Keratinocyte (primary cell): Measurements from ENCODE around the gene FRY. TPM values are rescaled to one million over a fixed set of nuclear protein-coding genes. Genes with fewer than 3 reads are reported as not detected.

Experiments used
- DNase-seq: peaks from one replicate; pipeline ENCODE4 v3.0.0-alpha.2; 2011; ENCODE audit warnings: low read depth, missing footprints, low spot score
- FAIRE-seq: peaks from 2 replicates; lab custom pipeline; 2011; peaks lifted over from hg19 to GRCh38; lab: Jason Lieb, UNC
- H2AFZ ChIP-seq: 2 replicates; pipeline ENCODE4 v1.6.0; 2012; ENCODE audit warnings: low read length, control low read depth, inconsistent platforms; ENCODE audit not compliant: control insufficient read depth
- H3K27ac ChIP-seq: 2 replicates; pipeline ENCODE4 v1.5.1; 2011; ENCODE audit warnings: low read length; ENCODE audit not compliant: control insufficient read depth, insufficient read depth
- H3K27me3 ChIP-seq: 3 replicates; pipeline ENCODE4 v1.6.0; 2011; ENCODE audit warnings: low read length; ENCODE audit not compliant: control insufficient read depth, insufficient read depth; ENCODE audit errors: extremely low read depth
- H3K36me3 ChIP-seq, 2 experiments: 2 replicates in 1 of 2; 3 replicates in 1 of 2; pipeline ENCODE4 v1.5.1; 2011; ENCODE audit warnings: low read length in 2 of 2, mild to moderate bottlenecking in 1 of 2; ENCODE audit not compliant: control insufficient read depth in 2 of 2, insufficient read depth in 2 of 2; ENCODE audit errors: extremely low read depth in 1 of 2
- H3K4me1 ChIP-seq: 3 replicates; pipeline ENCODE4 v1.5.1; 2011; ENCODE audit warnings: low read length; ENCODE audit not compliant: control insufficient read depth, insufficient read depth; ENCODE audit errors: extremely low read depth
- H3K4me2 ChIP-seq: 3 replicates; pipeline ENCODE4 v1.6.0; 2011; ENCODE audit warnings: low read depth, low read length; ENCODE audit not compliant: control insufficient read depth, insufficient read depth; ENCODE audit errors: extremely low read depth
- H3K4me3 ChIP-seq, 3 experiments: fragments of 200-600 bp in 1 of 3; sonication (generic) in 1 of 3; 2 replicates in 2 of 3; 3 replicates in 1 of 3; pipeline ENCODE4 v1.5.1; 2011 to 2016; ENCODE audit warnings: low read length in 3 of 3, mild to moderate bottlenecking in 3 of 3, control low read depth in 2 of 3, inconsistent platforms in 1 of 3, low read depth in 1 of 3, mixed read lengths in 1 of 3, mixed run types in 1 of 3, moderate library complexity in 1 of 3; ENCODE audit not compliant: control insufficient read depth in 2 of 3, insufficient read depth in 2 of 3; ENCODE audit errors: extremely low read depth in 1 of 3
- H3K79me2 ChIP-seq: 2 replicates; pipeline ENCODE4 v1.6.0; 2012; ENCODE audit warnings: low read length; ENCODE audit not compliant: control insufficient read depth, insufficient read depth
- H3K9ac ChIP-seq: 3 replicates; pipeline ENCODE4 v1.6.0; 2011; ENCODE audit warnings: low read length; ENCODE audit not compliant: control insufficient read depth, insufficient read depth; ENCODE audit errors: extremely low read depth
- H3K9me1 ChIP-seq: 3 replicates; pipeline ENCODE4 v1.6.0; 2011; ENCODE audit warnings: low read length; ENCODE audit not compliant: control insufficient read depth, insufficient read depth; ENCODE audit errors: extremely low read depth
- H3K9me3 ChIP-seq: 2 replicates; pipeline ENCODE4 v1.5.1; 2012; ENCODE audit warnings: low read depth, low read length; ENCODE audit not compliant: control insufficient read depth
- H4K20me1 ChIP-seq: 3 replicates; pipeline ENCODE4 v1.6.0; 2011; ENCODE audit warnings: low read length; ENCODE audit not compliant: control insufficient read depth, insufficient read depth; ENCODE audit errors: extremely low read depth
- EZH2 ChIP-seq: IDR thresholded peaks from one replicate; pipeline ENCODE4 v1.6.1; 2012; ENCODE audit warnings: inconsistent platforms, mild to moderate bottlenecking, low read length, moderate library complexity
- dilution Hi-C: fragments of 300-500 bp; cut with MboI; formaldehyde crosslinking; loops from one replicate; pipeline ENCODE4 v1.7.0; 2020; ENCODE audit warnings: low sequenced_read_pairs; ENCODE audit not compliant: extremely low pct_ligation_motif_present
- polyA plus RNA-seq, 5 experiments: library from polyadenylated mRNA; depleted of rRNA in 3 of 5; stranded (reverse) in 3 of 5; stranded (forward) in 1 of 5; unstranded in 1 of 5; fragments of >200 nt; gene quantifications; 1 replicate in 1 of 5; 2 replicates in 3 of 5; 3 replicates in 1 of 5; pipeline versions ENCODE4 v1.2.1 to v1.2.3, GENCODE V29; 2011 to 2012; ENCODE audit warnings: missing spikeins in 2 of 5, low read depth in 1 of 5, low replicate concordance in 1 of 5
- TF ChIP-seq, protein P1 (sequence below), 3 experiments: IDR thresholded peaks in 1 of 3; conservative IDR thresholded peaks in 1 of 3; optimal IDR thresholded peaks in 1 of 3; 2 replicates in 2 of 3; 3 replicates in 1 of 3; pipeline versions ENCODE3 to v1.5.1; 2011; ENCODE audit warnings: low read length in 3 of 3, mild to moderate bottlenecking in 3 of 3, moderate library complexity in 2 of 3, control low read depth in 1 of 3, inconsistent platforms in 1 of 3; ENCODE audit not compliant: insufficient read depth in 2 of 3; ENCODE audit errors: extremely low read depth in 1 of 3

The FRY gene
- polyA plus RNA-seq, 1 donor (not counting 4 experiments of a cell fraction or from before 2014, with no cell fraction given), result 0.80 TPM

DNA sequence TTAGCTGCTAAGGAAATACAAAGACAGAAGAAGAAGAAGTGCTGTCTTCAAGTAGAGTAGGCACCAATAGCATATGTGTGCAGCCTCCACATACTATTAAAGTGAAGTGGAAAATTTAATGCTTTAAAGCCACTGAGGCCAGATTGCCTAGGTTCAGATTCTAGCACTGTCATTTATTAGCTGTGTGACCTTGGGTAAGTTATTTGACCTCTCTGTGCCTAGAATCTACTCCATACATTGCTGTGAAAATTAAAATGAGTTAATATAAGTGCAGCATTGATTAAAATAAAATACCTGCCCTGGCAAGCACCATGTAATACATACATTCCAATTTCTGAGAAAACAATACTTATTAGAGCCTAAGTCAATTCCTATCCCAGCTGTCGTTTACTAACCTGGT lies 110.5 kb downstream of the FRY start:
- DNase-seq, result no peak
- Histone ChIP-seq H3K9me3 (no peaks in the 10 kb centered on the region), H3K4me3 (no peak overlapping the region), H3K27me3 (no peaks in the 10 kb centered on the region), H3K27ac (no peak overlapping the region), H3K4me1 (peaks cover 3% of the 10 kb centered on the region), H2AFZ (no peak overlapping the region), H3K36me3 (no peaks in the 10 kb centered on the region), H3K9ac (no peak overlapping the region), H4K20me1 (no peaks in the 10 kb centered on the region), H3K9me1 (no peaks in the 10 kb centered on the region), H3K79me2 (no peaks in the 10 kb centered on the region), H3K4me2 (no peak overlapping the region)
- dilution Hi-C loops, result no loop called here
- no peak for TF ChIP-seq EZH2
- TF ChIP-seq, protein P1, sequence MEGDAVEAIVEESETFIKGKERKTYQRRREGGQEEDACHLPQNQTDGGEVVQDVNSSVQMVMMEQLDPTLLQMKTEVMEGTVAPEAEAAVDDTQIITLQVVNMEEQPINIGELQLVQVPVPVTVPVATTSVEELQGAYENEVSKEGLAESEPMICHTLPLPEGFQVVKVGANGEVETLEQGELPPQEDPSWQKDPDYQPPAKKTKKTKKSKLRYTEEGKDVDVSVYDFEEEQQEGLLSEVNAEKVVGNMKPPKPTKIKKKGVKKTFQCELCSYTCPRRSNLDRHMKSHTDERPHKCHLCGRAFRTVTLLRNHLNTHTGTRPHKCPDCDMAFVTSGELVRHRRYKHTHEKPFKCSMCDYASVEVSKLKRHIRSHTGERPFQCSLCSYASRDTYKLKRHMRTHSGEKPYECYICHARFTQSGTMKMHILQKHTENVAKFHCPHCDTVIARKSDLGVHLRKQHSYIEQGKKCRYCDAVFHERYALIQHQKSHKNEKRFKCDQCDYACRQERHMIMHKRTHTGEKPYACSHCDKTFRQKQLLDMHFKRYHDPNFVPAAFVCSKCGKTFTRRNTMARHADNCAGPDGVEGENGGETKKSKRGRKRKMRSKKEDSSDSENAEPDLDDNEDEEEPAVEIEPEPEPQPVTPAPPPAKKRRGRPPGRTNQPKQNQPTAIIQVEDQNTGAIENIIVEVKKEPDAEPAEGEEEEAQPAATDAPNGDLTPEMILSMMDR (optimal IDR thresholded peaks at IDR 0.05 in 1 of 3, IDR thresholded peaks at IDR 0.05 in 1 of 3, conservative IDR thresholded peaks at IDR 0.05 in 1 of 3; ENCODE audit: extremely low read depth in 1 of 3, insufficient read depth in 2 of 3, low read length in 3 of 3), result no peak
- no peak for FAIRE-seq

- Histone ChIP-seq H2AFZ (peak overlapping the region; percentile 36), H4K20me1 (no peaks in the 10 kb centered on the region), H3K27me3 (no peaks in the 10 kb centered on the region), H3K9me3 (no peaks in the 10 kb centered on the region), H3K27ac (no peak overlapping the region), H3K79me2 (no peaks in the 10 kb centered on the region), H3K4me1 (peaks cover 3% of the 10 kb centered on the region), H3K36me3 (no peaks in the 10 kb centered on the region), H3K4me3 (no peak overlapping the region), H3K4me2 (no peak overlapping the region), H3K9ac (no peak overlapping the region), H3K9me1 (no peaks in the 10 kb centered on the region)
- FAIRE-seq, result peak; percentile 17
- dilution Hi-C loops, result no loop called here
- DNase-seq, result no peak
- TF ChIP-seq, protein P1 (optimal IDR thresholded peaks at IDR 0.05 in 1 of 3, IDR thresholded peaks at IDR 0.05 in 1 of 3, conservative IDR thresholded peaks at IDR 0.05 in 1 of 3; ENCODE audit: extremely low read depth in 1 of 3, insufficient read depth in 2 of 3, low read length in 3 of 3), result no peak
- no peak for TF ChIP-seq EZH2
Observed at GRCh38 chr13:32142956-32143375, 111.4 kb downstream of the FRY start.
